H1 (cell line): ENCODE measurements around the gene BMERB1.
"Not testable (repeated sequence)": the region's sequence is repeated elsewhere in the genome, so short reads cannot be mapped to it uniquely, and the experiment has no call there.

Source experiments
- CBX5 ChIP-seq: fragments of 300-800, 300-1000 bp; sonication (generic); IDR thresholded peaks from 2 replicates; pipeline ENCODE4 v1.7.1; 2016; ENCODE audit warnings: antibody characterized with exemption, low read length, low read depth
- EZH2 ChIP-seq: fragments of 200-600 bp; sonication (generic); IDR thresholded peaks from 2 replicates; pipeline ENCODE4 v1.7.1; 2012; ENCODE audit warnings: low read depth, mild to moderate bottlenecking, moderate library complexity, low read length, inconsistent platforms; ENCODE audit not compliant: severe bottlenecking
- GABPA ChIP-seq: IDR thresholded peaks from 2 replicates; pipeline ENCODE4 v1.6.1; 2011; ENCODE audit warnings: mild to moderate bottlenecking, low read length, moderate library complexity, borderline replicate concordance; ENCODE audit not compliant: insufficient read depth
- JUN ChIP-seq: IDR thresholded peaks from 2 replicates; pipeline ENCODE4 v1.6.1; 2011; ENCODE audit warnings: low read depth, mild to moderate bottlenecking, improper control_type of control experiment, low read length
- JUND ChIP-seq: IDR thresholded peaks from 2 replicates; pipeline ENCODE4 v1.6.1; 2011; ENCODE audit warnings: mild to moderate bottlenecking, improper control_type of control experiment, low read length
- PHF8 ChIP-seq: fragments of 200-600 bp; sonication (generic); conservative IDR thresholded peaks from 2 replicates; pipeline ENCODE4 v1.7.1; 2012; ENCODE audit warnings: low read depth, mild to moderate bottlenecking, inconsistent platforms, low read length, moderate library complexity
- RAD21 ChIP-seq, 2 experiments: IDR thresholded peaks in 1 of 2; conservative IDR thresholded peaks in 1 of 2; 2 replicates each; pipeline ENCODE4 v1.6.1; 2011; ENCODE audit warnings: low read depth in 2 of 2, low read length in 2 of 2, improper control_type of control experiment in 1 of 2, inconsistent platforms in 1 of 2, mild to moderate bottlenecking in 1 of 2, moderate library complexity in 1 of 2
- SP2 ChIP-seq: IDR thresholded peaks from 2 replicates; pipeline ENCODE4 v1.6.1; 2012; ENCODE audit warnings: mild to moderate bottlenecking, low read length, inconsistent platforms
- TAF1 ChIP-seq: IDR thresholded peaks from 2 replicates; pipeline ENCODE4 v1.6.1; 2011; ENCODE audit warnings: mild to moderate bottlenecking, low read depth, low read length
- TF ChIP-seq, protein P1 (sequence below), 3 experiments: IDR thresholded peaks; 1 replicate in 2 of 3; 2 replicates in 1 of 3; pipeline versions ENCODE4 v1.5.1 to v1.6.1; 2011; ENCODE audit warnings: low read length in 3 of 3, mild to moderate bottlenecking in 3 of 3, inconsistent platforms in 2 of 3, low read depth in 1 of 3, moderate library complexity in 1 of 3; ENCODE audit not compliant: insufficient read depth in 1 of 3; ENCODE audit errors: control extremely low read depth in 1 of 3
- TF ChIP-seq, protein P2 (sequence below): IDR thresholded peaks from 2 replicates; pipeline ENCODE4 v1.6.1; 2011; ENCODE audit warnings: low read depth, mild to moderate bottlenecking, low read length; ENCODE audit not compliant: insufficient read depth

GRCh38 chr16:15573896-15574613 is 139.7 kb downstream of the BMERB1 start:
- TF ChIP-seq, protein P1, sequence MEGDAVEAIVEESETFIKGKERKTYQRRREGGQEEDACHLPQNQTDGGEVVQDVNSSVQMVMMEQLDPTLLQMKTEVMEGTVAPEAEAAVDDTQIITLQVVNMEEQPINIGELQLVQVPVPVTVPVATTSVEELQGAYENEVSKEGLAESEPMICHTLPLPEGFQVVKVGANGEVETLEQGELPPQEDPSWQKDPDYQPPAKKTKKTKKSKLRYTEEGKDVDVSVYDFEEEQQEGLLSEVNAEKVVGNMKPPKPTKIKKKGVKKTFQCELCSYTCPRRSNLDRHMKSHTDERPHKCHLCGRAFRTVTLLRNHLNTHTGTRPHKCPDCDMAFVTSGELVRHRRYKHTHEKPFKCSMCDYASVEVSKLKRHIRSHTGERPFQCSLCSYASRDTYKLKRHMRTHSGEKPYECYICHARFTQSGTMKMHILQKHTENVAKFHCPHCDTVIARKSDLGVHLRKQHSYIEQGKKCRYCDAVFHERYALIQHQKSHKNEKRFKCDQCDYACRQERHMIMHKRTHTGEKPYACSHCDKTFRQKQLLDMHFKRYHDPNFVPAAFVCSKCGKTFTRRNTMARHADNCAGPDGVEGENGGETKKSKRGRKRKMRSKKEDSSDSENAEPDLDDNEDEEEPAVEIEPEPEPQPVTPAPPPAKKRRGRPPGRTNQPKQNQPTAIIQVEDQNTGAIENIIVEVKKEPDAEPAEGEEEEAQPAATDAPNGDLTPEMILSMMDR (IDR thresholded peaks at IDR 0.05; ENCODE audit: control extremely low read depth in 1 of 3, insufficient read depth in 1 of 3, low read depth in 1 of 3, low read length in 3 of 3), result not testable (repeated sequence)
- not testable (repeated sequence) for TF ChIP-seq TAF1; EZH2; SP2; JUN; GABPA; RAD21 (IDR thresholded peaks at IDR 0.05 in 1 of 2, conservative IDR thresholded peaks at IDR 0.05 in 1 of 2; ENCODE audit: low read depth in 2 of 2, low read length in 2 of 2); PHF8; CBX5; JUND
- TF ChIP-seq, protein P2, sequence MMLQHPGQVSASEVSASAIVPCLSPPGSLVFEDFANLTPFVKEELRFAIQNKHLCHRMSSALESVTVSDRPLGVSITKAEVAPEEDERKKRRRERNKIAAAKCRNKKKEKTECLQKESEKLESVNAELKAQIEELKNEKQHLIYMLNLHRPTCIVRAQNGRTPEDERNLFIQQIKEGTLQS, result not testable (repeated sequence)
